PC-9 (cell line): Measurements from ENCODE around the gene PDIA6.

Source experiments
- CTCF ChIP-seq: fragments of 200-600 bp; sonication (generic); conservative IDR thresholded peaks from 2 replicates; pipeline ENCODE4 v1.6.1; 2017; ENCODE audit warnings: mixed run types, antibody characterized with exemption, mild to moderate bottlenecking, moderate library complexity
- EZH2 ChIP-seq: fragments of 200-600 bp; sonication (generic); IDR thresholded peaks from 2 replicates; pipeline ENCODE4 v1.8.0; 2017; ENCODE audit warnings: antibody characterized with exemption, low read depth

- TF ChIP-seq CTCF (no peak), EZH2 (no peak)
Observed at GRCh38 chr2:10783421-10783820, 29.2 kb downstream of the PDIA6 start.
